ENCODE data around the gene CD38. TPM values are rescaled to one million over a fixed set of nuclear protein-coding genes. Genes with fewer than 3 reads are reported as not detected.
"Not testable (repeated sequence)": the region's sequence is repeated elsewhere in the genome, so short reads cannot be mapped to it uniquely, and the experiment has no call there.

CD38 gene
- total RNA-seq, 1 donor from 2014 or later = not detected

DNA sequence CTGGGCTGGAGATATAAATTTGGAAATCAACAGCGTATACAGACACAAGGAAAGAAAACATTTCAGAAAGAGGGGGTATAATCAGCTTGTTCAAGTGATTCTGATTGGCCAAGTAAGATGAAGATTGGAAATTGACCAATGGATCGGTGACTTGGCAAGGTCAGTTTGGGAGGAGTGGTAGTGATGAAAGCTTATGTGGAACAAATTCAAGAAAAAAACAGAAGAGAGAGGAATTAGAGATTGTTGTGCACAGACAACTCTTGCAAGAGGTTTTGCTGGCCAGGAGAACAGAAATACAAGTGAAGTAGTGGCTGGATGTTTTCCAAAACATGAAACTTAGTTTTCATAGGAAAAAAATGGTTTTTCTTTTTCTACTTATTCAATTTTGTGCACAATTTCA lies 16.3 kb downstream of the CD38 start:
- Histone ChIP-seq H3K27me3 (ENCODE audit: control insufficient read depth, insufficient read depth, low read length) (peaks cover 2% of the 10 kb centered on the region), H3K36me3 (ENCODE audit: control insufficient read depth, insufficient read depth, low read length) (no peaks in the 10 kb centered on the region), H3K4me3 (ENCODE audit: low read depth, low read length) (no peak overlapping the region)
- FAIRE-seq (no peak), DNase-seq (ENCODE audit: low read depth) (no peak)
- TF ChIP-seq, protein P1, sequence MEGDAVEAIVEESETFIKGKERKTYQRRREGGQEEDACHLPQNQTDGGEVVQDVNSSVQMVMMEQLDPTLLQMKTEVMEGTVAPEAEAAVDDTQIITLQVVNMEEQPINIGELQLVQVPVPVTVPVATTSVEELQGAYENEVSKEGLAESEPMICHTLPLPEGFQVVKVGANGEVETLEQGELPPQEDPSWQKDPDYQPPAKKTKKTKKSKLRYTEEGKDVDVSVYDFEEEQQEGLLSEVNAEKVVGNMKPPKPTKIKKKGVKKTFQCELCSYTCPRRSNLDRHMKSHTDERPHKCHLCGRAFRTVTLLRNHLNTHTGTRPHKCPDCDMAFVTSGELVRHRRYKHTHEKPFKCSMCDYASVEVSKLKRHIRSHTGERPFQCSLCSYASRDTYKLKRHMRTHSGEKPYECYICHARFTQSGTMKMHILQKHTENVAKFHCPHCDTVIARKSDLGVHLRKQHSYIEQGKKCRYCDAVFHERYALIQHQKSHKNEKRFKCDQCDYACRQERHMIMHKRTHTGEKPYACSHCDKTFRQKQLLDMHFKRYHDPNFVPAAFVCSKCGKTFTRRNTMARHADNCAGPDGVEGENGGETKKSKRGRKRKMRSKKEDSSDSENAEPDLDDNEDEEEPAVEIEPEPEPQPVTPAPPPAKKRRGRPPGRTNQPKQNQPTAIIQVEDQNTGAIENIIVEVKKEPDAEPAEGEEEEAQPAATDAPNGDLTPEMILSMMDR (IDR thresholded peaks at IDR 0.05; ENCODE audit: insufficient read depth, low read length, severe bottlenecking) = no peak

DNA sequence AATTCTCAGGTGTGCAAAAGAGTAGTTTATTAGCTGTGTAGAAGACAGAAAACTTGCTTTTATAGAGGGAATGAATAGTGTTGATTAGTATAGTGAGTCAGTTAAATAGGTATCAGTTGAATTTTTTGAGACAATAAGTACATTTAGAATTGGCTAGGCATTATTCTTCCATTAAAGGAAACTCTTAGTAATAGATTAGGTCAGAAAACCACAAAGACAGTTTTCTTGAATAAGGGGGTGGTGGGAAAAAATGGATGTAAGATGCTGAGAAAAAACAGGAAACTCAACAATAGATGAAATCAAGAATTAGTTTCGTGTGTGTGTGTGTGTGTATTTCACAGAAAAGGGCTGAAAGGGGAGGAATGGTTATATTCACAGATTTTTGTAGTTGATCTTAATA lies 16.8 kb downstream of the CD38 start:
- Histone ChIP-seq H3K4me3 (ENCODE audit: low read depth, low read length) (no peak overlapping the region), H3K36me3 (ENCODE audit: control insufficient read depth, insufficient read depth, low read length) (no peaks in the 10 kb centered on the region), H3K27me3 (ENCODE audit: control insufficient read depth, insufficient read depth, low read length) (peaks cover 3% of the 10 kb centered on the region)
- TF ChIP-seq, protein P1 (IDR thresholded peaks at IDR 0.05; ENCODE audit: insufficient read depth, low read length, severe bottlenecking) = no peak
- DNase-seq (ENCODE audit: low read depth) (no peak), FAIRE-seq (no peak)

DNA sequence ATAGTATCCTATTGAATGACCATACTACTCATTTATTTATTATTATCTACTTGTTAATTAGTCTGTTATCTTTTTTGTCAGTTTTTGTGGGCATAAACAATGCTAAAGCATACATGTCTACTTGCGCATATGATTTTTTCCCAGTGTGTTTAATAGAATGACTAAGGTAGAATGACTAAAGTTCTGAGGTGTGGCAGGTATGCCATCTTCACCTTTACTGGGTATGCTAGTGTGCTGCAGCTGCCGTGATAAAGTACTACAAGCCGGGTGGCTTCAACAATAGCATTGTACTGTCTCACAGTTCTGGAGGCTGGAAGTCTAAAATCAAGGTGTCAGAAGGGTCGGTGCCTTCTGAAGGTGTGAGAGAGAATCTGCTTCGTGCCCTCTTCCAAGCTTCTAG lies 19.2 kb downstream of the CD38 start:
- DNase-seq (ENCODE audit: low read depth) = peak; percentile 55
- FAIRE-seq = no peak
- TF ChIP-seq, protein P1 (IDR thresholded peaks at IDR 0.05; ENCODE audit: insufficient read depth, low read length, severe bottlenecking) = no peak
- H3K4me3 ChIP-seq (ENCODE audit: low read depth, low read length) = no peak overlapping the region
- peaks cover 4% of the 10 kb centered on the region for H3K27me3 ChIP-seq (ENCODE audit: control insufficient read depth, insufficient read depth, low read length)
- H3K36me3 ChIP-seq (ENCODE audit: control insufficient read depth, insufficient read depth, low read length) = no peaks in the 10 kb centered on the region

GRCh38 chr4:15799141-15799540 lies 21.0 kb downstream of the CD38 start:
- TF ChIP-seq, protein P1 (IDR thresholded peaks at IDR 0.05; ENCODE audit: insufficient read depth, low read length, severe bottlenecking) = no peak
- DNase-seq (ENCODE audit: low read depth) = no peak
- H3K4me3 ChIP-seq (ENCODE audit: low read depth, low read length) = no peak overlapping the region
- H3K36me3 ChIP-seq (ENCODE audit: control insufficient read depth, insufficient read depth, low read length) = no peaks in the 10 kb centered on the region
- peaks cover 4% of the 10 kb centered on the region for H3K27me3 ChIP-seq (ENCODE audit: control insufficient read depth, insufficient read depth, low read length)
- FAIRE-seq = no peak

DNA sequence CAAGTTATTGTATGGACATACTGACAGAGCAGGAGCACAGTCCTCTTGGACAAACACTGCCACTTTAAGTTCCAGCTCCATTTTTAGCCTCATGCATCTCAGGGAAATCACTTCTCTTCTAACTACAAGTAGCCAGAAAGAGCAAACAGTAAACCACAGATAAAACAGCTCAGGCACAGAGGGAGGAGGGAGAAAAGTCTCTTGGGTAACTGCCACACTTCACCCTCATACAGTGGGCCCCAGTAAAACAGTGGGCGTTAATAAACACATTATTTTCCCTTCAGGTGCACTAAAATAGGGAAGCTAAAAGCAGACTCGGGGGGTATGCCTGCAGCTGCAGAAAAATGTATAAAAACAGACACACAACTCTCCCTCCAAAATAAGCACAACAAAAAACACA lies 21.6 kb downstream of the CD38 start:
- Histone ChIP-seq H3K4me3 (ENCODE audit: low read depth, low read length) (no peak overlapping the region), H3K36me3 (ENCODE audit: control insufficient read depth, insufficient read depth, low read length) (no peaks in the 10 kb centered on the region), H3K27me3 (ENCODE audit: control insufficient read depth, insufficient read depth, low read length) (peaks cover 4% of the 10 kb centered on the region)
- DNase-seq (ENCODE audit: low read depth) = no peak
- no peak for FAIRE-seq
- TF ChIP-seq, protein P1 (IDR thresholded peaks at IDR 0.05; ENCODE audit: insufficient read depth, low read length, severe bottlenecking) = no peak

- not testable (repeated sequence) for H3K4me3 ChIP-seq (ENCODE audit: low read depth, low read length); H3K27me3 ChIP-seq (ENCODE audit: control insufficient read depth, insufficient read depth, low read length); DNase-seq (ENCODE audit: low read depth); H3K36me3 ChIP-seq (ENCODE audit: control insufficient read depth, insufficient read depth, low read length); FAIRE-seq
These were observed 24.4 kb downstream of the CD38 start for GRCh38 chr4:15802497-15802896.
